ENCODE results near the gene MYH11. TPM values are rescaled to one million over a fixed set of nuclear protein-coding genes. Genes with fewer than 3 reads are reported as not detected.
A peak's percentile ranks its signal among the peaks of the same experiment; 100 is the strongest.

The MYH11 gene
- total and polyA plus RNA-seq, 10 of the 15 experiments (the other 5 are each of a cell fraction or from before 2014, with no cell fraction given), result 0.01 to 1.9 (median 0.13) TPM; not detected in 1

DNA sequence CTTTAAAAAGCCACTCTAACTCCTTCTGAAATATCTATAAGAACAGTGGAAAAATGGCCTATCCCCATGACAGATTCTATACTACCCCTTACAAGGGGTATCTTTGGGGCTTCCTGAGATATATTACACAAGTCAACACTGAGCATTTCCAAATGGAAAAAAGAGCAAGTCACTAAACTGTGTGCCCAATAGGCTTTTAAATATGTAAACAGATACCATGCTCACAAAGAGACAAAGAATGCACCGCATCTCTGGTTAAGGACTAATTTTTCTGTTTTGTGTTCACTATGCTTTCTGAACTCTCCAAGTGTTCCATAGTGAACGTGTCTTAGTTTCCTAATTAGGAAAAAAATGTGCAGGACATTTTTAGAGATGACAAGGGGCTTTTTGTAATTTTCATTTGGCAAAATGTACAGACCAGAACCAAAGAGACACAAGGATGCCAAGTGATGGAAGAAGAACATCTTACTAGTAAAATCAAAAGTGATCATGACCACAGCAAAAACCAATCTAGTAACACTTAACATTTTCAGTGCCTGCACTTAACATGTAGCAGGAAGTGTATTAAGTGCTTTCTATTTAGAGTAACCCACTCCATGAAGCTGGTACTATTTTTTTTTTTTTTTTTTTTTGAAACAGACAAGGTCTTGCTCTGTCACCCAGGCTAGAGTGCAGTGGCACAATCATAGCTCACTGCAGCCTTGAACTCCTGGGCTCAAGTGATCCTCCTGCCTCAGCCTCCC, 21.5 kb downstream of the MYH11 start:
- FAIRE-seq, result no peak
- peak overlapping the region; percentile 33; the same call in 1 of the 2 replicates for H3K4me2 ChIP-seq (ENCODE audit: control insufficient read depth, insufficient read depth)
- H3K27ac ChIP-seq (ENCODE audit: control insufficient read depth, insufficient read depth), result no peak overlapping the region
- POLR2A ChIA-PET, result interaction anchor here (0.6 kb wide), 1 partner anchor 18 kb away, joined by 3 read pairs; no protein-coding TSS in a partner anchor
- TF ChIP-seq RUNX3 (IDR thresholded peaks at IDR 0.05; ENCODE audit: low read length) (peak; percentile 69), SRF (IDR thresholded peaks at IDR 0.05; ENCODE audit: low read depth in 2 of 2, low read length in 2 of 2) (no peak), RELA (IDR thresholded peaks at IDR 0.05; ENCODE audit: borderline replicate concordance, partially characterized antibody) (no peak), MEF2A (IDR thresholded peaks at IDR 0.05; ENCODE audit: insufficient read depth, low read depth, low read length) (0 out of 2 replicates have a peak, but pooled peaks have one; percentile 55), SIN3A (IDR thresholded peaks at IDR 0.05; ENCODE audit: low read depth, low read length) (no peak), ZNF24 (IDR thresholded peaks at IDR 0.05) (no peak), MTA2 (IDR thresholded peaks at IDR 0.05; ENCODE audit: low read depth) (no peak)
- TF ChIP-seq, protein P1, sequence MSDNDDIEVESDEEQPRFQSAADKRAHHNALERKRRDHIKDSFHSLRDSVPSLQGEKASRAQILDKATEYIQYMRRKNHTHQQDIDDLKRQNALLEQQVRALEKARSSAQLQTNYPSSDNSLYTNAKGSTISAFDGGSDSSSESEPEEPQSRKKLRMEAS (IDR thresholded peaks at IDR 0.05; ENCODE audit: low read depth, low read length), result no peak
- peak; percentile 37 for DNase-seq (ENCODE audit: low read depth, low spot score)
- peak; percentile 71 for ATAC-seq
- H3K27me3 ChIP-seq (replicated peaks in 1 of 2; ENCODE audit: control insufficient read depth in 2 of 2, insufficient read depth in 2 of 2, low read length in 1 of 2), result no peaks in the 10 kb centered on the region
- H3K9me3 ChIP-seq (replicated peaks; ENCODE audit: control insufficient read depth, insufficient read depth, low read length), result no peaks in the 10 kb centered on the region
- no peaks in the 10 kb centered on the region for H3K79me2 ChIP-seq (ENCODE audit: control insufficient read depth, insufficient read depth, low read length)
- SMC1A ChIA-PET (ENCODE audit: uncharacterized antibody, unreplicated experiment), result interaction anchor here (1.2 kb wide), 1 partner anchor 28 kb away, joined by 3 read pairs; no protein-coding TSS in a partner anchor
- no TSS peak for BruUV-seq (replicated peaks)
- peaks cover 5% of the 10 kb centered on the region; the same call in 1 of the 2 replicates for H3K4me1 ChIP-seq (ENCODE audit: control insufficient read depth, insufficient read depth, low read length)
- no peaks in the 10 kb centered on the region for H4K20me1 ChIP-seq (ENCODE audit: control insufficient read depth, insufficient read depth)
- CTCF ChIA-PET, result interaction anchor here (0.7 kb wide), 1 partner anchor 199 kb away, joined by 3 read pairs; no protein-coding TSS in a partner anchor
- no peaks in the 10 kb centered on the region for H3K36me3 ChIP-seq (ENCODE audit: control insufficient read depth in 2 of 2, insufficient read depth in 2 of 2, low read length in 1 of 2)
- intact Hi-C loops (cut with micrococcal nuclease; ENCODE audit: unreplicated experiment) (no loop called here), in situ Hi-C loops (cut with MboI) (no loop called here)
- RAD21 ChIA-PET (ENCODE audit: unreplicated experiment), result interaction anchor here (0.6 to 1.0 kb wide), 2 partner anchors 184 to 190 kb away, joined by 3 read pairs; no protein-coding TSS in a partner anchor
- no peak overlapping the region for H3K9ac ChIP-seq (ENCODE audit: control insufficient read depth, insufficient read depth, low read length)
- WGBS (ENCODE audit: insufficient coverage, insufficient replicate concordance, low lambda C conversion rate, missing lambda C conversion rate), result 5% methylated on average over 2 of the region's 2 CpGs
- no peak overlapping the region for H3K4me3 ChIP-seq
- H2AFZ ChIP-seq (ENCODE audit: control insufficient read depth, low read depth, low read length), result no peak overlapping the region
